IPS-NIHi11 (cell line): Measurements from ENCODE around the gene C12orf42.
"Not testable (repeated sequence)": the region's sequence is repeated elsewhere in the genome, so short reads cannot be mapped to it uniquely, and the experiment has no call there.

Source experiments
- DNase-seq: peaks from one replicate; pipeline ENCODE4 v3.0.0; 2012; ENCODE audit warnings: mixed read lengths, low spot score

Gene C12orf42

GRCh38 chr12:103424849-103425586 lies 70.8 kb downstream of the C12orf42 start:
- not testable (repeated sequence) for DNase-seq

DNA sequence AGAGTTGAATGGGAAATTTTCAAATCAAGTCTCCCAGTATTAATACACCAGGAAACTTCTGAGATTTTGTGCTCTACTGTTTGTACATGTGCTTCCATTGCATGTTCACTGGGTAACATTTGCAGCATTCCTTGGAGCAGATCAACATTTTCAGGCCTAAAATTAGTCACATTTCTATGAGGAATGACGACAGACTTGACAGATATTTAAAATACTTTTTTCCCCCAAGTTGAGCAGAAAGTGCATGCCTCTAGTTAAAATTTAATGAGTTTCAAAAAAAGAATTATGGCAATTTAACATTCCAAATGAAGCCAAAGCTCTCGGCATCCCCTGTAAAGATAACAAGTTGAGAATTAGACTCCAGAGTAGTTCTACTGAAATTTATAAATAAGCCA lies 72.3 kb downstream of the C12orf42 start:
- no peak for DNase-seq

GRCh38 chr12:103422746-103423515 lies 72.8 kb downstream of the C12orf42 start:
- no peak for DNase-seq

DNA sequence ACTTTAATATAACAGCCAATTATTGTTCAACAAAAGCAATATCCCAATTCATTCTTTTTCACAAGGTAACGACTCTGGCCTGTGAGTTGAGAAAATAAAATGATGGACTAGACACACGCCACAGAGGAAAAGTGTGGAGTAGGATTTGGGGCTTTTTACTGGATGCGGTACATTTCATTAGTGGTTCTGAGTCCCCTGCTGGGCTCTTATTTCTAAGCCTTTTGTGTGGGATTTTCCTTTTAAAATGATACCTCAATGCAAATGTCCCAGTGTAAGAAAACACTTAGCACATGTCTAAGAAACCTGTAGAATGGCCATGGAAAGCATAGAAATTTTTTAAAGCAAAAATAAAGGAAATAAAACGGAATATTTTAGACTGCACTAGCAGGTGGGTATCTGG lies 73.4 kb downstream of the C12orf42 start:
- no peak for DNase-seq

DNA sequence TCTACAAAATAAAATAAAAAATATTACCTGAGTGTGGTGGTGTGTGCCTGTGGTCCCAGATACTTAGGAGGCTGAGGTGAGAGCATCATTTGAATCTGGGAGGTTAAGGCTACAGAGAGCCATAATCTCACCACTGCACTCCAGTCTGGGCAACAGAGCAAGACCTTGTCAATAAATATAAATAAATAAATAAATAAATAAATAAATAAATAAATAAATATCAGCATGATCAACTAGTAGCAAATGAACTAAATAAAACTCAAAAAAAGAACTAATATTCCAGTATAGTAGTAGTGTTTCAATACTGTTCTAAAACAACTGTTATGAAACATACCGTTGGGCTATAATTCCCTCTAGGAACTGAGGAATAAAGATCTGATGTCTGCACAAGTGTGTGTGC lies 74.4 kb downstream of the C12orf42 start:
- DNase-seq, result no peak

- no peak for DNase-seq
Measured at GRCh38 chr12:103415681-103416080, 80.1 kb downstream of the C12orf42 start.

DNA sequence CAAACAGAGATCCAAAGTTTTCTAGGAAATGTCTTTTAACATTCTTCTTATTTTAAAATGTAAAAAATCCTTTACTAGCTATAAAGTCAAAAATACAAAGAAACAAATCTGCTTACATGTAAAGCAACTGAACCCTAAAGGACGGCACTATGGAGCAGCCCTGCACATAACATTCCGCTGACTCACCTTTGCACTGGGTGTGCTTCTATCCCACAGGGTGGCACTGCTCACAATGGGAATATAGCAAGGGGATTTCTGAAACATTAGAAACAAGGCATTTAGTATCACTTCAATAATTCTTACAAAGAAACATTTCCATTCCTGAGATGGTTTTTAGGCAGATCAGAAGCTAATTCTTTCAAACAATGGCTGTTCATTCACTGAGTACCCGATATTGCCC lies 94.3 kb downstream of the C12orf42 start:
- DNase-seq, result peak; percentile 33

DNA sequence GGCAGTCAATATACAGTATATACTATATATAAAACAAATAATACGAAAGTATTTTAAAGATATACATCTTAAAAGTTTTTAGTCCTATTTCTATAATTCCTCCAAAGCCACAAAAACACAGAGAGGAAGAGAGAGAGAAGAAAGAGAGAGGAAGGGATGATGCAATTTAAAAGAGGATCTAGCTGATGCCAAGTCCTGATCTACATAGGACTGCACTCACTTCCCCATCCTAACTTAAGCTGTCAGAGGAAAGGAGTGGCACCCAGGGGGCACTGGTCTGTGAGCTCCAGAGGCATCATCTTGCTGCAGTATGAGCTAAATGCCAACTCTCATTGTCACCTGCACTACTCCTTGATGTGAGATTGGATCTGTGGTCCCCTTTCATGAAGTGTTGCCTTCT lies 95.8 kb downstream of the C12orf42 start:
- no peak for DNase-seq

- DNase-seq, result no peak
Measured at GRCh38 chr12:103397536-103397935, 98.2 kb downstream of the C12orf42 start.

DNA sequence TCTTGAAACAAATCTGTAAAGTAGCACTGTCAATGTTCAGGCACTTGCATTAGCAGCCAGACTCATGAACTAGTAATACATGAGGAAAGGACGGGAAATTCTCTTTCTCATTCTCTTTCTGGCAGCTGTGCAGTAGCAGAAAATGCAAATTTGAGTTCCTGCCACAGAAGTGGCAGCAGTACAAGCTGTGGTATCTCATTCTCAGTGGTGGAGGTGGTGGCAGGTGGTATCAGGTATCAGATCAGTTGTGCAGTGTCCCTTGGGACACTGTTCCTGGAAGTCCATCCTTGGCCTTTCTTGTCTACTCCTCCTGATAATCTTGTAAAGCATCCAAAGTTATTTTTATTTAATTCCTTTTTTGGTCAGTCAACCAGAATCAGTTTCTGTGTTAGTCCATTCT lies 103.0 kb downstream of the C12orf42 start:
- DNase-seq, result no peak

DNA sequence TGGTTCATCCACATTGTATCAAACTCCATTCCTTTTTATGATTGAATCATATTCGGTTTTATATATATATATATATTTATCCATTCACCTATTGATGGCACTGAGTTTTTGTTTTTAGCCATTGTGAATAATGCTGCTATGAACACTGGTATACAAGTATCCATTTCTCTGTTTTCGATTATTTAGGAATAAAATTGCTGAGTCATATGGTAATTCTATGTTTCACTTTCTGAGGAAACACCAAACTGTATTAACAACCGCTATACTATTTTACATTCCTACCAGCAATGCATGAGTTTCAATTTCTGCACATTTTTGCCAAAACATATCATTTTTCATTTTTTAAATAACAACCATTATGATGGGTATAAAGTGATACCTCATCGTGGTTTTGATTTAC lies 104.7 kb downstream of the C12orf42 start:
- no peak for DNase-seq

GRCh38 chr12:103387385-103387784 lies 108.4 kb downstream of the C12orf42 start:
- DNase-seq, result no peak

DNA sequence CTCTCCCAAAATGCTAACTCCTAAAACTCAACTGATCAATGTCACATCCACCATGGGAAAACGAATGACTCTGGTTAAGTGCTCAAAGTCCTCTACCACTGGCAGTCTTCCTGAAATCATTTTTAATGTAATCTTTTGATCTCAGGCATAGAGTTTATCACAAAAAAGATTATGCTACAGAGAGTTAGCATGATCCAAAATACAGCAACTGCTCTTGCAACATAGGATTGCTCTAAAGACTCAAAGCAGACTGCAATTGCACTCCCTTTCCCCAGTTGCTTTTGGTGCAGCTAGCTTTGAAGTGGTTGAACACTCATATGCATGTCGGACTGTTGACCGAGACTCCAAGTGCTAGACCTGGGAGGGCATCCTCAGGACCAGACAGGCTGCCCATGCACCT lies 109.3 kb downstream of the C12orf42 start:
- DNase-seq, result no peak

GRCh38 chr12:103382736-103383346 lies 112.9 kb downstream of the C12orf42 start:
- no peak for DNase-seq

DNA sequence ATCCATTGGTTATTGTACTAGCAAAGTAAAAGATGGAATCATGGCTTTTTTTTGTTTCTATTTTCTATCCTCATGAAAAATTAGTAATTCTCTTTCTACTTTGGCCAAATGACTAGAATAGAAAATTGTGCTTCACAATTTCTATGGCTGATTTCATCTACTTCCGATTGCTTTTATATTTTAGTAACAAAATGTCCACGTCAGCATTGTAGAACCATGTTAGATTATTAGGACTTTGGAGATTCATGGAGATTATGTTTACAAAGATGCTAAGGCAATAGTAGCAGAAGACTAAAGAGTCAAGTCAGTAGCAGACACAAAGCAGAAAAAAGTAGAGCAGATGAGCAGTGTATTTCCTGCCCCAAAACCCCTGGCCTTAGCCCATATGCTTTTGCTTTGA lies 113.6 kb downstream of the C12orf42 start:
- DNase-seq, result no peak

- no peak for DNase-seq
Measured at GRCh38 chr12:103379670-103380069, 116.1 kb downstream of the C12orf42 start.

GRCh38 chr12:103373088-103373523 lies 122.7 kb downstream of the C12orf42 start:
- no peak for DNase-seq

DNA sequence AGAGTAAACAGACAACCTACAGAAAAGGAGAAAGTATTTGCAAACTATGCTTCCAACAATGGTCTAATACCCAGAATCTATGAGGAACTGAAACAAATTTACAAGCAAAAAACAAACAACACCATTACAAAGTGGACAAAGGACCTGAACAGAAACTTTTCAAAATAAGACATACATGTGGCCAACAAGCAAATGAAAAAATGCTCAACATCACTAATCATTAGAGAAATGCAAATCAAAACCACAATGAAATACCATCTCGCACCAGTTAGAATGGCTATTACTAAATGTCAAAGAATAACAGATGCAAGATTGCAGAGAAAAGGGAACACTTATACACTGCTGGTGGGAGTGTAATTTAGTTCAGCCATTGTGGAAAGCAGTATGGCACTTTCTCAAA lies 125.8 kb downstream of the C12orf42 start:
- no peak for DNase-seq

- no peak for DNase-seq
Measured at GRCh38 chr12:103368167-103368566, 127.6 kb downstream of the C12orf42 start.

DNA sequence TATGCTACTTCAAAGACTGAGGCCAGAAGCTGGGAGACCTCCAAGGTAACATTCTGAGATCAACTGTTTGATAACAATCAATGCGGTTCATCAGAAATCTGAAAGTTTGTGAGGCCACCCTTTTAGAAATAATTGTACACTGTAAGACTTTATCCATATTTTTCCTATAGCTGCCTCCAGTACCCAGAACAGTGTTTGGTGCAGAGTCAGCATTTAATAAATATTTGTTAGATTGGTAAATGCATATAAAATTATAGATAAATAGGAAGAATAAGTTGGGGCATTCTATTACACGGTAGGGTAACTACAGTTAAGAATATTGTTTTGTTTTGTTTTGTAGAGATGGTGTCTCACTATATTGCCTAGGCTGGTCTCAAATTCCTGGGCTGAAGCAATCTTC lies 141.4 kb downstream of the C12orf42 start:
- no peak for DNase-seq

- no peak for DNase-seq
Measured at GRCh38 chr12:103353913-103354312, 141.9 kb downstream of the C12orf42 start.

DNA sequence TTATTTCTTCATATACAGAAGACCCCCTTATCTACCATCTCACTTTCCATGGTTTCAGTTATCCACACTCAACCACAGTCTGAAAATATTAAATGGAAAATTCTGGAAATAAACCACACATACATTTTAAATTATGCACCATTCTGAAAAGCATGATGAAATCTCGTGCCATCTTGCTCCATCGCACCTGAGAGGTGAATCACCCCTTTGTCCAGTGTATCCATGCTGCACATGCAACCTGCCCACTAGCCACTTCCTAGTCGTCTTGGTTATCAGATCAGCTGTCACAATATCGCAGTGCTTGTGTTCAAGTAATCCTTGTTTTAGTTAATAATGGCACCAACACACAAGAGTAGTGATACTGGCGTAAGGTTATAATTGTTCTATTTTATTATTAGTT lies 145.7 kb downstream of the C12orf42 start:
- no peak for DNase-seq

GRCh38 chr12:103348935-103349334 lies 146.8 kb downstream of the C12orf42 start:
- DNase-seq, result no peak
